ENCODE data around the gene BTNL8. TPM values are rescaled to one million over a fixed set of nuclear protein-coding genes. Genes with fewer than 3 reads are reported as not detected.

BTNL8 gene
- total and polyA plus RNA-seq, 9 donors, result 0.04 to 3.9 (median 0.32) TPM; not detected in 5

DNA sequence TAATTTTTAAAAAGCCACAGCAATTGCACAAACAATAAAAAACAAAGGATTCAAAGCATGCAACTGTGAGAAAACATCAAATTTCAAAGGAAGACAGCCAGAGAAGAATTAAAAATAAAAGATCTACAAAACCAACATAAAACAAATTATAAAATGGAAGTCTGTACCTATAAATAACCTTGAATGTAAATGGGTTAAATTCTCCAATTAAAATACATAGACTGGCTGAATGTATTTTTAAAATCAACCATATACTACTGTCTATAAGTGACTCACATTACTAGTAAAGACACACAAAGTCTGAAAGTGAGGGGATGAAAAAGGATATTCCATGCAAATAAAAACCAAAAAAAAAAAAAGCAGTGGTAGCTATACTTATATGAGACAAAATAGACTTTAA, 33.7 kb downstream of the BTNL8 start:
- TF ChIP-seq EP300 (IDR thresholded peaks at IDR 0.05) (no peak), POLR2A (IDR thresholded peaks at IDR 0.05) (no peak)
- Histone ChIP-seq H3K4me3 (no peak overlapping the region), H3K9me3 (peaks cover 0 to 7% of the 10 kb centered on the region in 2 donors), H3K27me3 (no peaks in the 10 kb centered on the region), H3K4me1 (ENCODE audit: insufficient read depth) (no peaks in the 10 kb centered on the region), H3K27ac (no peak overlapping the region), H3K36me3 (no peaks in the 10 kb centered on the region)
- intact Hi-C loops (cut with DNase I), result no loop called here
- DNase-seq, result no peak

DNA sequence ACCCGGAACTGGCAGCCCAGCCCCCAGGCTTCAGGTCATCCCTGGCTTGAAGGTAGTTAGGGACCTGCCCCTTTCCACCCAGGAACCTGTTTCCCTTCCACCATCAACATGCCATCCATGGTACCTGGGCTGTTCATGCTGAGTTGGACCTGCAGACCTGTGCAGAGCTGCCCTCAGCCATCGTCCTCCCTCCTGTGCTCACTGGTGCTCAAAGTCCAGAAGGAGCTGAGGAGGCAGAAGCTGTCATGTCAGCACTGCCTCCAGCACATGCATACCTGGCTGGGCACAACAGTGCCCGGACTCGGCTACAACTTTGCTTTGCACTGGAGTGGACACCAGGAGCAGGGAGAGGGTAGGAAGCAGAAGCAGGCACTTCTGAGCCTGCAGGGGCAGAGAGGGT, 36.2 kb downstream of the BTNL8 start:
- Histone ChIP-seq H3K4me1 (ENCODE audit: insufficient read depth) (no peaks in the 10 kb centered on the region), H3K9me3 (peaks cover 0 to 10% of the 10 kb centered on the region in 2 donors), H3K36me3 (no peaks in the 10 kb centered on the region), H3K27me3 (no peaks in the 10 kb centered on the region), H3K27ac (no peak overlapping the region), H3K4me3 (no peak overlapping the region)
- no peak for DNase-seq
- 62 to 94% (median 69%) methylated on average over 4 of the region's 4 CpGs for WGBS, 3 donors
- intact Hi-C loops (cut with DNase I), result no loop called here
- no peak for TF ChIP-seq POLR2A (IDR thresholded peaks at IDR 0.05)

DNA sequence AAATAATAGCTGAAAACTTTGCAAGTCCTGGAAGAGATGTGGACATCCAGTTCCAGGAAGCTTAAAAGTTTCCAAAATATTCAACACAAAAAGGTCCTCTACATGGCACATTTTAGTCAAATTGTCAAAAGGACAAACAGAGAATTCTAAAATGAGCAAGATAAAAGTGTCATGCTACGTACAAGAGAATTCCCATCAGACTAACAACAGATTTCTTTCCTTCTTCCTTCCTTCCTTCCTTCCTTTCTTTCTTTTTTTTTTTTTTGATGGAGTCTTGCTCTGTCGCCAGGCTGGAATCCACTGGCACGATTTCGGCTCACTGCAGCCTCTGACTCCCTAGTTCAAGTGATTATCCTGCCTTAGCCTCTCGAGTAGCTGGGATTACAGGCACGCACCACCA, 39.3 kb downstream of the BTNL8 start:
- WGBS, 3 donors, result 77 to 85% (median 84%) methylated on average over 6 of the region's 6 CpGs
- intact Hi-C loops (cut with DNase I), result no loop called here
- no peak for DNase-seq
- Histone ChIP-seq H3K36me3 (no peaks in the 10 kb centered on the region), H3K4me1 (ENCODE audit: insufficient read depth) (no peaks in the 10 kb centered on the region), H3K4me3 (no peak overlapping the region), H3K9me3 (peaks cover 0 to 10% of the 10 kb centered on the region in 2 donors), H3K27me3 (no peaks in the 10 kb centered on the region), H3K27ac (no peak overlapping the region)
- no peak for TF ChIP-seq POLR2A (IDR thresholded peaks at IDR 0.05)
- TF ChIP-seq, protein P1, sequence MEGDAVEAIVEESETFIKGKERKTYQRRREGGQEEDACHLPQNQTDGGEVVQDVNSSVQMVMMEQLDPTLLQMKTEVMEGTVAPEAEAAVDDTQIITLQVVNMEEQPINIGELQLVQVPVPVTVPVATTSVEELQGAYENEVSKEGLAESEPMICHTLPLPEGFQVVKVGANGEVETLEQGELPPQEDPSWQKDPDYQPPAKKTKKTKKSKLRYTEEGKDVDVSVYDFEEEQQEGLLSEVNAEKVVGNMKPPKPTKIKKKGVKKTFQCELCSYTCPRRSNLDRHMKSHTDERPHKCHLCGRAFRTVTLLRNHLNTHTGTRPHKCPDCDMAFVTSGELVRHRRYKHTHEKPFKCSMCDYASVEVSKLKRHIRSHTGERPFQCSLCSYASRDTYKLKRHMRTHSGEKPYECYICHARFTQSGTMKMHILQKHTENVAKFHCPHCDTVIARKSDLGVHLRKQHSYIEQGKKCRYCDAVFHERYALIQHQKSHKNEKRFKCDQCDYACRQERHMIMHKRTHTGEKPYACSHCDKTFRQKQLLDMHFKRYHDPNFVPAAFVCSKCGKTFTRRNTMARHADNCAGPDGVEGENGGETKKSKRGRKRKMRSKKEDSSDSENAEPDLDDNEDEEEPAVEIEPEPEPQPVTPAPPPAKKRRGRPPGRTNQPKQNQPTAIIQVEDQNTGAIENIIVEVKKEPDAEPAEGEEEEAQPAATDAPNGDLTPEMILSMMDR (IDR thresholded peaks at IDR 0.05), result no peak
- no peak for TF ChIP-seq EP300 (IDR thresholded peaks at IDR 0.05)

DNA sequence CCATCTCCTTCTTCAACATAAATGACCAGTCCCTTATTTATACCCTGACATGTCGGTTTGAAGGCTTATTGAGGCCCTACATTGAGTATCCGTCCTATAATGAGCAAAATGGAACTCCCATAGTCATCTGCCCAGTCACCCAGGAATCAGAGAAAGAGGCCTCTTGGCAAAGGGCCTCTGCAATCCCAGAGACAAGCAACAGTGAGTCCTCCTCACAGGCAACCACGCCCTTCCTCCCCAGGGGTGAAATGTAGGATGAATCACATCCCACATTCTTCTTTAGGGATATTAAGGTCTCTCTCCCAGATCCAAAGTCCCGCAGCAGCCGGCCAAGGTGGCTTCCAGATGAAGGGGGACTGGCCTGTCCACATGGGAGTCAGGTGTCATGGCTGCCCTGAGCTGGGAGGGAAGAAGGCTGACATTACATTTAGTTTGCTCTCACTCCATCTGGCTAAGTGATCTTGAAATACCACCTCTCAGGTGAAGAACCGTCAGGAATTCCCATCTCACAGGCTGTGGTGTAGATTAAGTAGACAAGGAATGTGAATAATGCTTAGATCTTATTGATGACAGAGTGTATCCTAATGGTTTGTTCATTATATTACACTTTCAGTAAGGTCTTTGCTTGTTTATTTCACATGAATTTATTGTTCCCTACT, 51.5 kb downstream of the BTNL8 start:
- H3K36me3 ChIP-seq, result no peaks in the 10 kb centered on the region
- H3K4me1 ChIP-seq (ENCODE audit: insufficient read depth), result no peaks in the 10 kb centered on the region
- H3K27me3 ChIP-seq, result no peaks in the 10 kb centered on the region
- no peaks in the 10 kb centered on the region for H3K9me3 ChIP-seq
- DNase-seq, result no peak
- no peak overlapping the region for H3K27ac ChIP-seq
- TF ChIP-seq EP300 (IDR thresholded peaks at IDR 0.05) (no peak), POLR2A (IDR thresholded peaks at IDR 0.05) (no peak)
- TF ChIP-seq, protein P1 (IDR thresholded peaks at IDR 0.05), result no peak
- 72 to 85% (median 77%) methylated on average over 6 of the region's 6 CpGs for WGBS, 3 donors
- no peak overlapping the region for H3K4me3 ChIP-seq
- intact Hi-C loops (cut with DNase I), result no loop called here

DNA sequence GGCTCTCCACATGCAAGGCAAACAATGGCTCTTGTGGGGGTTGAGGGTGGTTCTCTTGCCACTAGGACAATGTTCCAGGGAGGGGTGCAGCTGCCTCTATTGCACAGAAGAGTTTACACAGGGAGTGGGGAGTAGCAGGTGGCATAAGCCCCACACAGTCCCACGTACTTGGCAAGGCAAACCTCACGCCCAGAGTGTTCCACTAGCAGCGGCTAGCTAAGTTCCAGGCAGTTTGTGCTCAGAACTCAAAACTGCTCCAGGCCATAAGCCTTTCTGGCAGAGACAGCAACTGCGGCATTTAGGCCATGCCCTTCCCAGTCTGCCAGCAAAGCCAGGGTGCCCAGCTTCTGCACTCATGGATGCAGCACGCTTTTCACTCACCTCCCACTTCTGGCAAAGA, 60.7 kb downstream of the BTNL8 start:
- Histone ChIP-seq H3K27ac (no peak overlapping the region), H3K36me3 (no peaks in the 10 kb centered on the region), H3K27me3 (no peaks in the 10 kb centered on the region), H3K9me3 (no peaks in the 10 kb centered on the region), H3K4me3 (no peak overlapping the region), H3K4me1 (ENCODE audit: insufficient read depth) (no peaks in the 10 kb centered on the region)
- TF ChIP-seq, protein P1 (IDR thresholded peaks at IDR 0.05), result no peak
- TF ChIP-seq EP300 (IDR thresholded peaks at IDR 0.05) (no peak), POLR2A (IDR thresholded peaks at IDR 0.05) (no peak)
- intact Hi-C loops (cut with DNase I), result no loop called here
- no peak for DNase-seq
- WGBS, 3 donors, result 87 to 95% (median 88%) methylated on average over 5 of the region's 5 CpGs
